H9 (cell line): ENCODE measurements around the gene FGF3. TPM values are rescaled to one million over a fixed set of nuclear protein-coding genes. Genes with fewer than 3 reads are reported as not detected.

Experiments used
- DNase-seq: peaks from one replicate; pipeline ENCODE4 v3.0.0-alpha.2; 2017
- H2AFZ ChIP-seq: one replicate; pipeline ENCODE4 v1.6.1; 2013; ENCODE audit warnings: mild to moderate bottlenecking, low read length, control low read depth, moderate library complexity
- H2AK5ac ChIP-seq: 2 replicates; pipeline ENCODE4 v1.6.1; 2013; ENCODE audit warnings: low read length, control low read depth, mixed read lengths; ENCODE audit not compliant: insufficient read length
- H2BK120ac ChIP-seq: one replicate; pipeline ENCODE4 v1.6.1; 2013; ENCODE audit warnings: low read depth, mild to moderate bottlenecking, low read length, control low read depth, inconsistent platforms; ENCODE audit not compliant: poor library complexity, severe bottlenecking
- H2BK12ac ChIP-seq: 2 replicates; pipeline ENCODE4 v1.6.1; 2013; ENCODE audit warnings: low read length, control low read depth, mixed read lengths, low read depth; ENCODE audit not compliant: insufficient read length
- H2BK15ac ChIP-seq: 2 replicates; pipeline ENCODE4 v1.6.1; 2013; ENCODE audit warnings: low read depth, low read length, control low read depth
- H2BK20ac ChIP-seq: one replicate; pipeline ENCODE4 v1.6.1; 2013; ENCODE audit warnings: low read depth, mild to moderate bottlenecking, low read length, control low read depth, inconsistent platforms; ENCODE audit not compliant: poor library complexity, severe bottlenecking
- H2BK5ac ChIP-seq: 2 replicates; pipeline ENCODE4 v1.6.1; 2013; ENCODE audit warnings: low read length, control low read depth, mixed read lengths; ENCODE audit not compliant: insufficient read length
- H3K14ac ChIP-seq: 2 replicates; pipeline ENCODE4 v1.6.1; 2013; ENCODE audit warnings: low read length, control low read depth; ENCODE audit not compliant: insufficient read depth
- H3K18ac ChIP-seq: 2 replicates; pipeline ENCODE4 v1.6.1; 2013; ENCODE audit warnings: low read depth, mild to moderate bottlenecking, mixed read lengths, low read length, control low read depth; ENCODE audit not compliant: insufficient read length
- H3K23ac ChIP-seq: 2 replicates; pipeline ENCODE4 v1.6.1; 2013; ENCODE audit warnings: low read length, control low read depth, mixed read lengths, low read depth; ENCODE audit not compliant: insufficient read length
- H3K23me2 ChIP-seq: 2 replicates; pipeline ENCODE4 v1.6.1; 2013; ENCODE audit warnings: low read depth, mild to moderate bottlenecking, mixed read lengths, low read length, control low read depth; ENCODE audit not compliant: insufficient read length, poor library complexity, severe bottlenecking
- H3K27ac ChIP-seq: 2 replicates; pipeline ENCODE4 v1.5.1; 2013; ENCODE audit warnings: low read length, control low read depth, mixed read lengths, low read depth; ENCODE audit not compliant: insufficient read length
- H3K27me3 ChIP-seq: 2 replicates; pipeline ENCODE4 v1.6.1; 2013; ENCODE audit warnings: low read length, control low read depth, inconsistent platforms; ENCODE audit not compliant: insufficient read depth
- H3K4ac ChIP-seq: 2 replicates; pipeline ENCODE4 v1.6.1; 2013; ENCODE audit warnings: low read depth, mild to moderate bottlenecking, control low read depth, inconsistent platforms, low read length, moderate library complexity
- H3K4me1 ChIP-seq: 2 replicates; pipeline ENCODE4 v1.6.1; 2013; ENCODE audit warnings: low read length, control low read depth, inconsistent platforms; ENCODE audit not compliant: insufficient read depth
- H3K4me2 ChIP-seq: 2 replicates; pipeline ENCODE4 v1.6.1; 2013; ENCODE audit warnings: low read length, control low read depth, mixed read lengths; ENCODE audit not compliant: insufficient read length, insufficient read depth
- H3K56ac ChIP-seq: 2 replicates; pipeline ENCODE4 v1.6.1; 2013; ENCODE audit warnings: low read depth, mild to moderate bottlenecking, mixed read lengths, low read length, control low read depth; ENCODE audit not compliant: insufficient read length
- H3K79me1 ChIP-seq: 2 replicates; pipeline ENCODE4 v1.6.1; 2013; ENCODE audit warnings: low read depth, mild to moderate bottlenecking, moderate library complexity, low read length, control low read depth, inconsistent platforms; ENCODE audit not compliant: insufficient read depth, poor library complexity, severe bottlenecking
- H3K79me2 ChIP-seq: 2 replicates; pipeline ENCODE4 v1.6.1; 2013; ENCODE audit warnings: low read length, control low read depth, inconsistent platforms; ENCODE audit not compliant: insufficient read depth
- H3K9ac ChIP-seq: 2 replicates; pipeline ENCODE4 v1.6.1; 2013; ENCODE audit warnings: low read length, control low read depth, mixed read lengths; ENCODE audit not compliant: insufficient read length; ENCODE audit errors: extremely low read depth
- H3K9me3 ChIP-seq: one replicate; pipeline ENCODE4 v1.6.1; 2013; ENCODE audit warnings: low read depth, low read length, inconsistent platforms; ENCODE audit not compliant: control insufficient read depth
- H3T11ph ChIP-seq: one replicate; pipeline ENCODE4 v1.6.1; 2013; ENCODE audit warnings: mild to moderate bottlenecking, low read length, control low read depth, inconsistent platforms
- H4K20me1 ChIP-seq: one replicate; pipeline ENCODE4 v1.6.1; 2013; ENCODE audit not compliant: control insufficient read depth, insufficient read length, insufficient read depth
- H4K5ac ChIP-seq: 2 replicates; pipeline ENCODE4 v1.6.1; 2013; ENCODE audit warnings: low read depth, mild to moderate bottlenecking, mixed read lengths, low read length, control low read depth; ENCODE audit not compliant: insufficient read length
- H4K8ac ChIP-seq: replicated peaks from 2 replicates; pipeline ENCODE4 v1.6.1; 2013; ENCODE audit warnings: low read length, control low read depth, mixed read lengths, low read depth; ENCODE audit not compliant: insufficient read length
- H4K91ac ChIP-seq: 2 replicates; pipeline ENCODE4 v1.6.1; 2013; ENCODE audit warnings: low read depth, mild to moderate bottlenecking, moderate library complexity, mixed read lengths, low read length, control low read depth; ENCODE audit not compliant: insufficient read length
- H3K27ac Mint-ChIP-seq, 3 experiments: 2 replicates in 2 of 3; 3 replicates in 1 of 3; pipeline ENCODE4 v1.8.0; 2020 to 2021; ENCODE audit warnings: mixed read lengths in 3 of 3, mild to moderate bottlenecking in 1 of 3, moderate library complexity in 1 of 3
- H3K27me3 Mint-ChIP-seq: 2 replicates; pipeline ENCODE4 v1.8.0; 2021; ENCODE audit warnings: low read depth, mild to moderate bottlenecking, moderate library complexity, mixed read lengths
- H3K36me3 Mint-ChIP-seq, 3 experiments: 2 replicates in 2 of 3; 3 replicates in 1 of 3; pipeline ENCODE4 v1.8.0; 2020 to 2021; ENCODE audit warnings: low read depth in 3 of 3, mixed read lengths in 3 of 3; ENCODE audit not compliant: insufficient read depth in 1 of 3
- H3K4me1 Mint-ChIP-seq, 2 experiments: 2 replicates each; pipeline ENCODE4 v1.8.0; 2020; ENCODE audit warnings: mixed read lengths in 2 of 2
- H3K4me3 Mint-ChIP-seq, 2 experiments: 2 replicates in 1 of 2; 3 replicates in 1 of 2; pipeline ENCODE4 v1.8.0; 2020 to 2021; ENCODE audit warnings: mild to moderate bottlenecking in 2 of 2, mixed read lengths in 2 of 2, moderate library complexity in 1 of 2
- H3K9me3 Mint-ChIP-seq, 2 experiments: 2 replicates in 1 of 2; 3 replicates in 1 of 2; pipeline ENCODE4 v1.8.0; 2020; ENCODE audit warnings: mild to moderate bottlenecking in 2 of 2, mixed read lengths in 2 of 2, moderate library complexity in 1 of 2
- CTCF ChIP-seq: fragments of 200-600 bp; sonication (generic); conservative IDR thresholded peaks from 3 replicates; pipeline ENCODE4 v1.8.0; 2021; ENCODE audit warnings: antibody characterized with exemption, mild to moderate bottlenecking
- WGBS: extraction: QIAGEN DNeasy Blood & Tissue Kit; methylation state at CpG from one replicate; pipeline ENCODE4 v1.1.7; 2013; ENCODE audit warnings: missing lambda C conversion rate, low lambda C conversion rate, mixed read lengths; ENCODE audit not compliant: insufficient read length; ENCODE audit errors: extremely low coverage; 5-methylcytosine and 5-hydroxymethylcytosine counted together
- total RNA-seq: library from RNA; stranded (reverse); gene quantifications from 2 replicates; pipeline ENCODE4 v1.2.1, GENCODE V29; 2021

Gene FGF3
- total RNA-seq, 1 experiment from 2014 or later: not detected

DNA sequence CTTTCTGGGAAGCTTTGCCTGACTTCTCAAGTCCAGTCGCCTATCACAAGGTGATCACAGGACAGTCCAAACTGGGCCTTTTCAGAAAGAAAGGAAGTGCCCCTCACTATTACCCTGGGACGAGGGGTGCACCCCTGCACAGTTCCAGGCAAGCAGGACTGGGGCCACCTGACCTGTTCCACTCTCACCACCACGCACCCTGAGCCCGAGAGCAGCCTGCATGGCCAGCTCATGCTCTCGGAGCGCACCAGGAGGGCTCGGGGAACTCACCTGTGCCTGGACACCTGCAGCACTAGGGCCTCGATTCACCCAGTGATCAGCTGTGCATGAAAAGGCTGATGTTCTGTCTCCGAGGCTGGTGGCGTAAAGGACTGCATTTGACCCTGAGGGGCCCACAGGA lies 31.3 kb downstream of the FGF3 start:
- Histone ChIP-seq H4K5ac (no peak overlapping the region), H3K9ac (no peak overlapping the region), H3K23me2 (no peaks in the 10 kb centered on the region), H3T11ph (no peak overlapping the region), H3K4me2 (no peak overlapping the region), H2AFZ (no peak overlapping the region), H2BK15ac (no peak overlapping the region), H3K18ac (no peak overlapping the region), H3K56ac (no peak overlapping the region), H4K20me1 (no peaks in the 10 kb centered on the region), H4K8ac (no peak overlapping the region), H4K91ac (no peak overlapping the region), H3K4ac (no peak overlapping the region), H2BK20ac (no peak overlapping the region), H3K27ac (no peak overlapping the region), H2AK5ac (no peak overlapping the region), H3K14ac (no peak overlapping the region; the same call in 1 of the 2 replicates), H3K79me1 (no peaks in the 10 kb centered on the region), H2BK120ac (no peak overlapping the region), H3K4me1 (0 out of 2 replicates have a peak, but pooled peaks cover 2% of the 10 kb centered on the region), H2BK5ac (no peak overlapping the region), H3K79me2 (no peaks in the 10 kb centered on the region), H2BK12ac (no peak overlapping the region), H3K27me3 (no peaks in the 10 kb centered on the region), H3K9me3 (no peaks in the 10 kb centered on the region), H3K23ac (no peak overlapping the region)
- no CpG with 5 or more reads among the region's 10 CpGs for WGBS
- DNase-seq: no peak
- no peak for TF ChIP-seq CTCF
- H3K4me3 Mint-ChIP-seq: no peak overlapping the region
- H3K27me3 Mint-ChIP-seq: no peaks in the 10 kb centered on the region; the same call in 1 of the 2 replicates
- no peaks in the 10 kb centered on the region for H3K36me3 Mint-ChIP-seq
- H3K27ac Mint-ChIP-seq: no peak overlapping the region; a peak in 1 of 7 replicates
- H3K4me1 Mint-ChIP-seq: peaks cover 10% of the 10 kb centered on the region in 2 experiments
- H3K9me3 Mint-ChIP-seq: no peaks in the 10 kb centered on the region
